Measurements from ENCODE around the gene COL27A1. TPM values are rescaled to one million over a fixed set of nuclear protein-coding genes. Genes with fewer than 3 reads are reported as not detected.
"Not testable (repeated sequence)": the region's sequence is repeated elsewhere in the genome, so short reads cannot be mapped to it uniquely, and the experiment has no call there.

The COL27A1 gene
- total RNA-seq, 1 donor from 2014 or later, result 6.4 TPM

DNA sequence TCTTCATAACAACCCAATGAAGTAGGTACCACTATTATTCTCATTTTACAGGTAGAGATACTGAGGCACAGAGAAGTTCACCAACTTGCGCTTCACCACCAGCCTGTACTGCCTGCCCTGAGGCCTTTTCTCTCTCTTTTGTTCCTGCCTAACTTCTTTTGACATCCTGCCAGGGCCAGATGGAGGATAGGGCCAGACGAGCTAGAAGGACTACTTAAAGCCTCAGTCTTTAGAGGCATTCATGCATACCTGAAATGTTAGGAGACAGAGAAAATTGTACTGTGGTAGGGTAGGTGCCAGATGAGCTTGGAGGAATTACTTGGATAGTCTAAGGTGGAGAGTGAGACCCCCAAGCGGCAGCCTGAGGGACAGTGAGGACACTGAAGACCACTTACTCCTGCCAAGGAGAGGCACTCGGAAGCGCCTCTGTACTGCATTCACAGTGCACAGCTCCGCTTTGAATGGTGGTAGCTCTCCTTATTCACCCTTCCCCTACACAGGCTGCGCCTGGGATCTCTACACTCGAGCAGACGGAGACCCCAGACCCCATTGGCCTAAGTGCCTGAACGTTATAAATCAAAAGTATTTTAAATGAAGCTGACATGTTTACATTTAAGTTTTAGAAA is 161.4 kb downstream of the COL27A1 start:
- Histone ChIP-seq H3K4me1 (no peaks in the 10 kb centered on the region), H3K36me3 (no peaks in the 10 kb centered on the region), H3K27ac (replicated peaks) (no peak overlapping the region), H3K27me3 (ENCODE audit: low read depth) (peaks cover 31% of the 10 kb centered on the region), H3K4me3 (no peak overlapping the region), H3K9me3 (replicated peaks) (peaks cover 6% of the 10 kb centered on the region)
- TF ChIP-seq, protein P1, sequence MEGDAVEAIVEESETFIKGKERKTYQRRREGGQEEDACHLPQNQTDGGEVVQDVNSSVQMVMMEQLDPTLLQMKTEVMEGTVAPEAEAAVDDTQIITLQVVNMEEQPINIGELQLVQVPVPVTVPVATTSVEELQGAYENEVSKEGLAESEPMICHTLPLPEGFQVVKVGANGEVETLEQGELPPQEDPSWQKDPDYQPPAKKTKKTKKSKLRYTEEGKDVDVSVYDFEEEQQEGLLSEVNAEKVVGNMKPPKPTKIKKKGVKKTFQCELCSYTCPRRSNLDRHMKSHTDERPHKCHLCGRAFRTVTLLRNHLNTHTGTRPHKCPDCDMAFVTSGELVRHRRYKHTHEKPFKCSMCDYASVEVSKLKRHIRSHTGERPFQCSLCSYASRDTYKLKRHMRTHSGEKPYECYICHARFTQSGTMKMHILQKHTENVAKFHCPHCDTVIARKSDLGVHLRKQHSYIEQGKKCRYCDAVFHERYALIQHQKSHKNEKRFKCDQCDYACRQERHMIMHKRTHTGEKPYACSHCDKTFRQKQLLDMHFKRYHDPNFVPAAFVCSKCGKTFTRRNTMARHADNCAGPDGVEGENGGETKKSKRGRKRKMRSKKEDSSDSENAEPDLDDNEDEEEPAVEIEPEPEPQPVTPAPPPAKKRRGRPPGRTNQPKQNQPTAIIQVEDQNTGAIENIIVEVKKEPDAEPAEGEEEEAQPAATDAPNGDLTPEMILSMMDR (IDR thresholded peaks at IDR 0.05; ENCODE audit: borderline replicate concordance), result no peak
- intact Hi-C loops (cut with micrococcal nuclease), result no loop called here
- no peak for DNase-seq

GRCh38 chr9:114317665-114318357 is 162.5 kb downstream of the COL27A1 start:
- Histone ChIP-seq H3K9me3 (replicated peaks) (peaks cover 6% of the 10 kb centered on the region), H3K4me1 (no peaks in the 10 kb centered on the region), H3K27ac (replicated peaks) (no peak overlapping the region), H3K27me3 (ENCODE audit: low read depth) (peaks cover 36% of the 10 kb centered on the region), H3K4me3 (no peak overlapping the region), H3K36me3 (no peaks in the 10 kb centered on the region)
- intact Hi-C loops (cut with micrococcal nuclease), result no loop called here
- TF ChIP-seq, protein P1 (IDR thresholded peaks at IDR 0.05; ENCODE audit: borderline replicate concordance), result no peak
- DNase-seq, result no peak

DNA sequence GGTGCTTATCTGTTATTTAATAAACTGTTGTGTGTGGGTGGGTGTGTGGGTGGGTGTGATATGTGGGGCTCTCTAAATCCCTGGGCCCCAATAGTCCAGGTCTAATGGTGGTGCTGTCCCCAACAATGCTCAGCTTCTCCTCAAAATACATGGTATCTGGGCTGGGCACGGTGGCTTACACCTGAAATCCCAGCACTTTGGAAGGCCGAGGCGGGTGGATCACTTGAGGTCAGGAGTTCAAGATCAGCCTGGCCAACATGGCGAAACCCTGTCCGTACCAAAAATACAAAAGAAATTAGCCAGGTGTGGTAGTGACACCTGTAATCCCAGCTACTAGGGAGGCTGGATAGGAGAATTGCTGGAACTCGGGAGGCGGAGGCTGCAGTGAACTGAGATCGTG is 163.1 kb downstream of the COL27A1 start:
- intact Hi-C loops (cut with micrococcal nuclease), result no loop called here
- no peak for DNase-seq
- Histone ChIP-seq H3K27ac (replicated peaks) (no peak overlapping the region), H3K27me3 (ENCODE audit: low read depth) (peaks cover 36% of the 10 kb centered on the region), H3K9me3 (replicated peaks) (peaks cover 6% of the 10 kb centered on the region), H3K4me3 (no peak overlapping the region), H3K4me1 (no peaks in the 10 kb centered on the region), H3K36me3 (no peaks in the 10 kb centered on the region)
- TF ChIP-seq, protein P1 (IDR thresholded peaks at IDR 0.05; ENCODE audit: borderline replicate concordance), result no peak

- peaks cover 36% of the 10 kb centered on the region for H3K27me3 ChIP-seq (ENCODE audit: low read depth)
- H3K27ac ChIP-seq (replicated peaks), result no peak overlapping the region
- DNase-seq, result no peak
- H3K4me1 ChIP-seq, result no peaks in the 10 kb centered on the region
- TF ChIP-seq, protein P1 (IDR thresholded peaks at IDR 0.05; ENCODE audit: borderline replicate concordance), result no peak
- H3K4me3 ChIP-seq, result no peak overlapping the region
- H3K36me3 ChIP-seq, result no peaks in the 10 kb centered on the region
- peaks cover 6% of the 10 kb centered on the region for H3K9me3 ChIP-seq (replicated peaks)
- intact Hi-C loops (cut with micrococcal nuclease), result no loop called here
Measured at GRCh38 chr9:114319147-114319546, 163.8 kb downstream of the COL27A1 start.

GRCh38 chr9:114320710-114321109 is 165.4 kb downstream of the COL27A1 start:
- H3K4me3 ChIP-seq; intact Hi-C loops (cut with micrococcal nuclease); DNase-seq; H3K27ac ChIP-seq (replicated peaks); H3K36me3 ChIP-seq; H3K4me1 ChIP-seq; H3K9me3 ChIP-seq (replicated peaks): not testable (repeated sequence)
- peaks cover 41% of the 10 kb centered on the region for H3K27me3 ChIP-seq (ENCODE audit: low read depth)

DNA sequence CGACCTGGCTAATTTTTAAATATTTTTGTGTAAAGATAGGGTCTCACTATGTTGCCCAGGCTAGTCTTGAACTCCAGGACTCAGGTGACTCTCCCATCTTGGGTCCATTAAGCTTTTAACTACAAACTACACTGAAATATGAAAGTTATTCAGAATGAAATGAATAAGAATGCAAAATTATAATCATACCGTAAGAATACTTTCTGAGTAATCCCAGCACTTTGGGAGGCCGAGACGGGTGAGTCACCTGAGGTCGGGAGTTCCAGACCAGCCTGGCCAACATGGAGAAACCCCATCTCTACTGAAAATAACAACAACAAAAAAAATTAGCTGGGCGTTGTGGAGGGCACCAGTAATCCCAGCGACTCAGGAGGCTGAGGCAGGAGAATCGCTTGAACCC is 166.4 kb downstream of the COL27A1 start:
- Histone ChIP-seq H3K27me3 (ENCODE audit: low read depth) (peaks cover 39% of the 10 kb centered on the region), H3K36me3 (no peaks in the 10 kb centered on the region), H3K9me3 (replicated peaks) (no peaks in the 10 kb centered on the region), H3K4me1 (no peaks in the 10 kb centered on the region), H3K4me3 (no peak overlapping the region), H3K27ac (replicated peaks) (no peak overlapping the region)
- no peak for DNase-seq
- intact Hi-C loops (cut with micrococcal nuclease), result no loop called here
- TF ChIP-seq, protein P1 (IDR thresholded peaks at IDR 0.05; ENCODE audit: borderline replicate concordance), result no peak

DNA sequence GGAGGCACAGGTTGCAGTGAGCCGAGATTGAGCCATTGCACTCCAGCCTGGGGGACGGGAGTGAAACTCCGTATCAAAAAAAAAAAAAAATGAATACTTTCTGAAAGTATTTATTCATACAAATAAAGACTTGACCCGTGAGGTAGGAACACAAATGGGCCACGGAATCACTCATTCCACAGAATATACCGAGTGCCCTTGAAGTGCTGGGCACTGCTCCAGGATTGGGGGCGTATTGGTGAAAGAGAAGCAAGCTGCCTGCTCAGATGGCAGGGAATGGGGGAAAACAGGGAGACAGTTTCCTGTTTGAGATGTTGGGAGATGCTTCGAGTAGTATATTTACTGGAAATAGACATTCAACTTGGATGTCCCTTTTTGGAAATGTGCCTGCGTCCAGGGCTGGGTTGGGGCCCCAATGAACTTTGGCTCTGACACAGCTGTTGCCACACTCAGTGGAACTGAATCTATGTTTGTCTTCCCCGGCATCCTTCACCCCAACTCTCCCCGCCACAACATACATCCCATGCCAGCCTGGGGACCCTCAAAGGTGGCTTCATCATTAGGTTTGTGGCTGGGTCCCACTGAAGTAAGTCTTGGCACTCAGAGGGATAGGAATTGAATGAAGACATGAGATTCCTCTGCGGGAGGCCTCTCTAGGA is 167.0 kb downstream of the COL27A1 start:
- H3K4me3 ChIP-seq; intact Hi-C loops (cut with micrococcal nuclease); H3K36me3 ChIP-seq; H3K4me1 ChIP-seq; H3K27ac ChIP-seq (replicated peaks); DNase-seq; H3K9me3 ChIP-seq (replicated peaks): not testable (repeated sequence)
- peaks cover 37% of the 10 kb centered on the region for H3K27me3 ChIP-seq (ENCODE audit: low read depth)

GRCh38 chr9:114322831-114323531 is 167.6 kb downstream of the COL27A1 start, which contains the start of gene ORM1:
TSS of gene ORM1 (plus strand) at chr9:114323098. CDS start at chr9:114323134, 36 bp downstream.
- H3K27ac ChIP-seq (replicated peaks); H3K36me3 ChIP-seq; intact Hi-C loops (cut with micrococcal nuclease); H3K9me3 ChIP-seq (replicated peaks); H3K4me1 ChIP-seq; DNase-seq; H3K4me3 ChIP-seq: not testable (repeated sequence)
- peaks cover 42% of the 10 kb centered on the region for H3K27me3 ChIP-seq (ENCODE audit: low read depth)
